Measurements from ENCODE around the gene ADGRL2. TPM values are rescaled to one million over a fixed set of nuclear protein-coding genes. Genes with fewer than 3 reads are reported as not detected.

The ADGRL2 gene
- total and polyA plus RNA-seq, 2 donors (not counting 3 experiments of a cell fraction or from before 2014, with no cell fraction given) = 32.7 to 46.1 TPM

DNA sequence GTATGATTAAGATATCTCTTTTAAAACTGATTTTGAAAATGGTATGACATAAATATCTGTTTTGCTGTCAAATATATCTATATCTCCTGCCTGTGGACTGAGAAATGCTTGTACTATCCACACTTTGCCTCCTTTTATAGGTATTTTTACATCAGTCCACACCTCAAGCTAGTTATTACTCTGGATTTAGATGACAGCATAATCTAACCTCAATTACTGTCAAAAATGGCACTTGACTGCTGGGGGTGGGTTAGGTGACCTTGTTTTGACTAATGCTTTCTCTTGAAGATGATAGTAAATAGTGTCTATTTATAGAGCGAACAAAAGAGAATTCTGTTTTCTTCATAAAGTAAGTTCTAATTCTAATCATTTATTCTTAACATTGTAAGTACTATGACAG is 9.1 kb downstream of the ADGRL2 start:
- no TSS peak for BruUV-seq (replicated peaks)
- no peak overlapping the region for H3K27ac ChIP-seq (ENCODE audit: insufficient read depth, low read depth, low read length)
- H3K79me2 ChIP-seq (ENCODE audit: control insufficient read depth, insufficient read depth, low read length) = peaks cover 21% of the 10 kb centered on the region
- no peaks in the 10 kb centered on the region for H3K36me3 ChIP-seq (ENCODE audit: control insufficient read depth in 2 of 2, extremely low read depth in 1 of 2, insufficient read depth in 2 of 2, low read length in 2 of 2)
- POLR2A ChIA-PET = no interaction called here
- no peaks in the 10 kb centered on the region for H4K20me1 ChIP-seq (replicated peaks; ENCODE audit: control insufficient read depth, extremely low read depth, insufficient read depth, low read length)
- no peak overlapping the region for H3K9ac ChIP-seq (replicated peaks; ENCODE audit: extremely low read depth, insufficient read depth, low read length)
- FAIRE-seq (no peak), DNase-seq (ENCODE audit: low read depth, low spot score) (no peak)
- CTCF ChIA-PET = no interaction called here
- no peaks in the 10 kb centered on the region for H3K9me1 ChIP-seq (replicated peaks; ENCODE audit: control insufficient read depth, extremely low read depth, insufficient read depth, low read length)
- no peaks in the 10 kb centered on the region for H3K27me3 ChIP-seq (ENCODE audit: control insufficient read depth in 2 of 2, insufficient read depth in 2 of 2, low read length in 2 of 2)
- H3K4me1 ChIP-seq (ENCODE audit: control insufficient read depth, extremely low read depth, insufficient read depth, low read length) = peaks cover 24% of the 10 kb centered on the region
- no peak overlapping the region for H3K4me3 ChIP-seq (replicated peaks in 1 of 3; ENCODE audit: insufficient read depth in 1 of 3, low read depth in 1 of 3, low read length in 3 of 3)
- no peak overlapping the region for H3K4me2 ChIP-seq (ENCODE audit: insufficient read depth, low read length)
- dilution Hi-C loops (cut with MboI; ENCODE audit: extremely low pct_ligation_motif_present, low sequenced_read_pairs) = no loop called here
- no peaks in the 10 kb centered on the region for H3K9me3 ChIP-seq (replicated peaks; ENCODE audit: control insufficient read depth, insufficient read depth, low read length)
- intact Hi-C loops (cut with micrococcal nuclease) = loop anchor here (10.0 kb wide), 2 partner anchors 965 to 1025 kb away; no protein-coding TSS in a partner anchor
- no peak overlapping the region for H2AFZ ChIP-seq (ENCODE audit: low read depth, low read length)
- no peak for TF ChIP-seq EZH2 (IDR thresholded peaks at IDR 0.05; ENCODE audit: borderline replicate concordance, low read depth, low read length, severe bottlenecking)
- no peak for TF ChIP-seq POLR2A (IDR thresholded peaks at IDR 0.05; ENCODE audit: low read depth, low read length)
- TF ChIP-seq MYC (IDR thresholded peaks at IDR 0.05; ENCODE audit: low read depth, low read length) = no peak
- no peak for TF ChIP-seq POLR2AphosphoS5 (IDR thresholded peaks at IDR 0.05; ENCODE audit: insufficient read depth, low read depth, low read length)
- TF ChIP-seq, protein P1, sequence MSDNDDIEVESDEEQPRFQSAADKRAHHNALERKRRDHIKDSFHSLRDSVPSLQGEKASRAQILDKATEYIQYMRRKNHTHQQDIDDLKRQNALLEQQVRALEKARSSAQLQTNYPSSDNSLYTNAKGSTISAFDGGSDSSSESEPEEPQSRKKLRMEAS (IDR thresholded peaks at IDR 0.05; ENCODE audit: insufficient read depth, insufficient read length) = no peak

DNA sequence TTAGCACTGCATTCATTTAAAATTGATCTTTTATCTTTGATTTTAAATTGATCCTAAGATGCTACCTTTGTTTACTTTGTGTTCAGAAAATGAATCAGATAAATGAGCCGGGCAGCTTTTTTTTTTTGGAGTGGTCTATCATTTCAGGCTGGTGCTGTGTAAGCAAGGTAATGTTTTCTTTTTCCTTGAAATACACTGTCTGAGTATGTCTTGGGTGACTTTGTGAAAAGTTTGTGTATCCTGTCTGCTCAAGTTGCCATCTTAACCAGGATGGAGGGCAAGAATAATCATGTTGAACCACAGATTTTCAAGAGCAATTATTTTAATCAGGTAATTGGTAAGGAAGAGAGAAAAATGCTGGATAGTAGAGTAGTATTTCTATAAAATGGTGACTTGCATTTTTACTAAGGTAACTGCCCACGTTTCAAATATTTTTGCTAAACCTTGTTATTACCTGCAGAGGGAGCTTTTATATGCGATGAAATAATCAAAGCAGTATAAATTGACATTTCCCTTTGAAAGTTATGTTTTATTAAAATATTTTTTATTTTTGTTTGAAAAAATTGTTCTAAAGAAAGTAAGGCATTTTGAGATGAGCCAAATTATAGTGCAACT is 11.1 kb downstream of the ADGRL2 start:
- peak overlapping the region; percentile 48 for H2AFZ ChIP-seq (ENCODE audit: low read depth, low read length)
- H3K9me3 ChIP-seq (replicated peaks; ENCODE audit: control insufficient read depth, insufficient read depth, low read length) = no peaks in the 10 kb centered on the region
- CTCF ChIA-PET = interaction anchor here (0.7 to 2.2 kb wide), 10 partner anchors 8 to 279 kb away, joined by 3 to 8 read pairs (median 3); no protein-coding TSS in a partner anchor
- H3K4me3 ChIP-seq (replicated peaks in 1 of 3; ENCODE audit: insufficient read depth in 1 of 3, low read depth in 1 of 3, low read length in 3 of 3) = no peak overlapping the region
- peak; percentile 36 for DNase-seq (ENCODE audit: low read depth, low spot score)
- H3K27ac ChIP-seq (ENCODE audit: insufficient read depth, low read depth, low read length) = no peak overlapping the region
- BruUV-seq (replicated peaks) = no TSS peak
- POLR2A ChIA-PET = interaction anchor here (1.0 kb wide), 1 partner anchor 9 kb away, joined by 3 read pairs; no protein-coding TSS in a partner anchor
- H3K27me3 ChIP-seq (ENCODE audit: control insufficient read depth in 2 of 2, insufficient read depth in 2 of 2, low read length in 2 of 2) = no peaks in the 10 kb centered on the region
- H4K20me1 ChIP-seq (replicated peaks; ENCODE audit: control insufficient read depth, extremely low read depth, insufficient read depth, low read length) = no peaks in the 10 kb centered on the region
- H3K36me3 ChIP-seq (ENCODE audit: control insufficient read depth in 2 of 2, extremely low read depth in 1 of 2, insufficient read depth in 2 of 2, low read length in 2 of 2) = no peaks in the 10 kb centered on the region
- intact Hi-C loops (cut with micrococcal nuclease) = no loop called here
- H3K79me2 ChIP-seq (ENCODE audit: control insufficient read depth, insufficient read depth, low read length) = peaks cover 16% of the 10 kb centered on the region
- no peaks in the 10 kb centered on the region for H3K9me1 ChIP-seq (replicated peaks; ENCODE audit: control insufficient read depth, extremely low read depth, insufficient read depth, low read length)
- TF ChIP-seq, protein P1 (IDR thresholded peaks at IDR 0.05; ENCODE audit: insufficient read depth, insufficient read length) = no peak
- TF ChIP-seq FOS (IDR thresholded peaks at IDR 0.05; ENCODE audit: borderline replicate concordance, insufficient read depth, low read length) (no peak), JUN (IDR thresholded peaks at IDR 0.05; ENCODE audit: borderline replicate concordance, insufficient read depth, insufficient read length, low read depth) (no peak), POLR2A (IDR thresholded peaks at IDR 0.05; ENCODE audit: low read depth, low read length) (no peak)
- TF ChIP-seq, protein P2, sequence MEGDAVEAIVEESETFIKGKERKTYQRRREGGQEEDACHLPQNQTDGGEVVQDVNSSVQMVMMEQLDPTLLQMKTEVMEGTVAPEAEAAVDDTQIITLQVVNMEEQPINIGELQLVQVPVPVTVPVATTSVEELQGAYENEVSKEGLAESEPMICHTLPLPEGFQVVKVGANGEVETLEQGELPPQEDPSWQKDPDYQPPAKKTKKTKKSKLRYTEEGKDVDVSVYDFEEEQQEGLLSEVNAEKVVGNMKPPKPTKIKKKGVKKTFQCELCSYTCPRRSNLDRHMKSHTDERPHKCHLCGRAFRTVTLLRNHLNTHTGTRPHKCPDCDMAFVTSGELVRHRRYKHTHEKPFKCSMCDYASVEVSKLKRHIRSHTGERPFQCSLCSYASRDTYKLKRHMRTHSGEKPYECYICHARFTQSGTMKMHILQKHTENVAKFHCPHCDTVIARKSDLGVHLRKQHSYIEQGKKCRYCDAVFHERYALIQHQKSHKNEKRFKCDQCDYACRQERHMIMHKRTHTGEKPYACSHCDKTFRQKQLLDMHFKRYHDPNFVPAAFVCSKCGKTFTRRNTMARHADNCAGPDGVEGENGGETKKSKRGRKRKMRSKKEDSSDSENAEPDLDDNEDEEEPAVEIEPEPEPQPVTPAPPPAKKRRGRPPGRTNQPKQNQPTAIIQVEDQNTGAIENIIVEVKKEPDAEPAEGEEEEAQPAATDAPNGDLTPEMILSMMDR (IDR thresholded peaks at IDR 0.05; ENCODE audit: extremely low read depth in 1 of 2, insufficient read depth in 1 of 2, low read depth in 1 of 2, low read length in 2 of 2) = no peak
- peak overlapping the region; percentile 21 for H3K4me2 ChIP-seq (ENCODE audit: insufficient read depth, low read length)
- no peak for FAIRE-seq
- dilution Hi-C loops (cut with MboI; ENCODE audit: extremely low pct_ligation_motif_present, low sequenced_read_pairs) = no loop called here
- H3K9ac ChIP-seq (replicated peaks; ENCODE audit: extremely low read depth, insufficient read depth, low read length) = no peak overlapping the region
- H3K4me1 ChIP-seq (ENCODE audit: control insufficient read depth, extremely low read depth, insufficient read depth, low read length) = peaks cover 24% of the 10 kb centered on the region
